Cardiac muscle cell (in vitro differentiated cells and primary cell): ENCODE results near the gene RASA4. TPM values are rescaled to one million over a fixed set of nuclear protein-coding genes. Genes with fewer than 3 reads are reported as not detected.
"Not testable (repeated sequence)": the region's sequence is repeated elsewhere in the genome, so short reads cannot be mapped to it uniquely, and the experiment has no call there.

ENCODE experiments used
- DNase-seq, 2 donors: peaks; one replicate each; pipeline versions ENCODE4 v3.0.0 to v3.0.0-alpha.2; 2010 to 2017; ENCODE audit warnings: low read depth in 1 of 2, low spot score in 1 of 2
- H3K27ac ChIP-seq: fragments of 200-600 bp; sonication (generic); 2 replicates; pipeline ENCODE4 v1.5.1; 2016
- H3K27me3 ChIP-seq: fragments of 200-600 bp; sonication (generic); 2 replicates; pipeline ENCODE4 v1.6.0; 2016; ENCODE audit warnings: control low read depth
- H3K36me3 ChIP-seq: fragments of 200-600 bp; sonication (generic); 2 replicates; pipeline ENCODE4 v1.5.1; 2016; ENCODE audit warnings: control low read depth
- H3K4me1 ChIP-seq: fragments of 200-600 bp; sonication (generic); 2 replicates; pipeline ENCODE4 v1.8.1; 2017; ENCODE audit warnings: low read depth, mild to moderate bottlenecking, mixed run types
- H3K4me3 ChIP-seq: fragments of 200-600 bp; sonication (generic); 2 replicates; pipeline ENCODE4 v1.5.1; 2016; ENCODE audit warnings: mild to moderate bottlenecking
- H3K9me3 ChIP-seq: fragments of 200-600 bp; sonication (generic); 2 replicates; pipeline ENCODE4 v1.5.1; 2017; ENCODE audit warnings: low read depth, mild to moderate bottlenecking, control low read depth
- polyA plus RNA-seq: library from polyadenylated mRNA; unstranded; fragments of >200 nt; fragmentation: Nextera tagmentation; extraction: Ambion mirVana; gene quantifications from 2 replicates; pipeline ENCODE4 v1.2.1, GENCODE V29; 2016
- total RNA-seq: library from RNA; depleted of rRNA; stranded (reverse); fragments of >200 nt; gene quantifications from 2 replicates; pipeline ENCODE4 v1.2.3, GENCODE V29; 2016

RASA4 gene
- total and polyA plus RNA-seq, 2 experiments from 2014 or later = 15.1 to 37.1 TPM

DNA sequence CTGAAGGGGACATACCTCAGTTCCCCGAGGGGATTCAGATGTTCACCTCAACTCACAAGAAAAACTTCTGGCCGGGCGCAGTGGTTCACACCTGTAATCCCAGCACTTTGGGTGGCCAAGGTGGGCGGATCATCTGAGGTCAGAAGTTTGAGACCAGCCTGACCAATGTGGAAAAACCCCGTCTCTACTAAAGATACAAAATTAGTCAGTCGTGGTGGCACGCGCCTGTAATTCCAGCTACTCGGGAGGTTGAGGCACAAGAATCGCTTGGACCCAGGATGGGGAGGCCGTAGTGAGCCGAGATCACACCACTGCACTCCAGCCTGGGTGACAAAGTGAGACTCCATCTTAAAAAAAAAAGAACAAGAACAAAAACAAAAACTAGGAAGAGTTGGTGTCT, 71.3 kb downstream of the RASA4 start:
- not testable (repeated sequence) for H3K4me3 ChIP-seq, H3K4me1 ChIP-seq, H3K9me3 ChIP-seq, H3K27me3 ChIP-seq, H3K27ac ChIP-seq, H3K36me3 ChIP-seq, DNase-seq

DNA sequence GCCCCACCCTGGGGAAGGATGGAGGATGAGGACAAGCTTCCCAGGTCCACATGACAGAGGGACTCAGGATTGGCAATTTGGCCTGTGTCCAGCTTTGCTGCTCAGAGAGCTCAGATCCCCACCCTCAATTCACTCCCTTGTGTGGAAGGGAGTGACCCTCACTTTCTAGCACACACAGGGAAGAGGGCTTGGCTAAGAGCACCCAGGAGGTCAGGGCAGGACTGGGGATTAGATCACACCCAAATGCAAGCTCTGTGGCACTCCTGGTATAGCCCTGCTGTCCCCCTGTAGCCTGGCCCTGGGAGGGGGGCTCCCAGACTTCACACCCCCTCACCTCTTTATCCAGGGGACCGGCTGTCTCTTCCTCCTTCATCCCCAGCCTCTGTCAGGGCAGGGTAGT, 72.2 kb downstream of the RASA4 start:
- not testable (repeated sequence) for H3K9me3 ChIP-seq, DNase-seq, H3K27me3 ChIP-seq, H3K4me3 ChIP-seq, H3K4me1 ChIP-seq, H3K27ac ChIP-seq, H3K36me3 ChIP-seq

DNA sequence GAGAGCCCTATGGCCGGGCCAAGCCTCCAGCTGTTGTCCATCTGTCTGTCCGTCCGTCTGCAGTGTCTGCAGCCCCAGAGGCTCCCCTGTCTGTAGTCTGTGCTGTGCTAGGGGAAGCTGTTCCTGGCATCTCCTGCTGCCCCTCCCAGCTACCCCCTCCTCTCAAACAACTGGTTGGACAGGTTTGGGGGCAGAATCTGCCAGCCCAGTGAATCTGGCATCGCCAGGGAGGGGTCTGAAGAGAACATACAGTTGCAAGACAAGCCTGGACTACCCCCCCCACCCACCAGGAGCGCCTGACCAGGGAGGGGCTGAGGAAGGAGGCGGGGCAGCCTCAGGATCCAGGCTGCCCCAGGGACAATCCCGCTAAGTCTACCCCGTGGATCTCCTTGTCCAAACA, 73.0 kb downstream of the RASA4 start, which contains the start of gene UPK3BL2:
Gene UPK3BL2, minus strand, starts transcription at position 101 of the 400 bp plus-strand sequence. Its CDS starts 60 bp downstream, at position 41.
- H3K27me3 ChIP-seq, H3K9me3 ChIP-seq, H3K4me3 ChIP-seq, DNase-seq, H3K27ac ChIP-seq, H3K4me1 ChIP-seq, H3K36me3 ChIP-seq: not testable (repeated sequence)

- not testable (repeated sequence) for H3K27ac ChIP-seq, H3K4me3 ChIP-seq, H3K36me3 ChIP-seq, DNase-seq, H3K27me3 ChIP-seq, H3K4me1 ChIP-seq, H3K9me3 ChIP-seq
Observed at GRCh38 chr7:102542771-102543170, 73.8 kb downstream of the RASA4 start.

- H3K27me3 ChIP-seq, H3K4me3 ChIP-seq, H3K9me3 ChIP-seq, DNase-seq, H3K4me1 ChIP-seq, H3K36me3 ChIP-seq, H3K27ac ChIP-seq: not testable (repeated sequence)
Observed at GRCh38 chr7:102542083-102542482, 74.5 kb downstream of the RASA4 start.

GRCh38 chr7:102540604-102541003, 76.0 kb downstream of the RASA4 start:
- DNase-seq, H3K4me1 ChIP-seq, H3K4me3 ChIP-seq, H3K36me3 ChIP-seq, H3K27me3 ChIP-seq, H3K9me3 ChIP-seq, H3K27ac ChIP-seq: not testable (repeated sequence)

- DNase-seq, H3K4me1 ChIP-seq, H3K4me3 ChIP-seq, H3K27ac ChIP-seq, H3K9me3 ChIP-seq, H3K27me3 ChIP-seq, H3K36me3 ChIP-seq: not testable (repeated sequence)
Observed at GRCh38 chr7:102535062-102535615, 81.4 kb downstream of the RASA4 start.

DNA sequence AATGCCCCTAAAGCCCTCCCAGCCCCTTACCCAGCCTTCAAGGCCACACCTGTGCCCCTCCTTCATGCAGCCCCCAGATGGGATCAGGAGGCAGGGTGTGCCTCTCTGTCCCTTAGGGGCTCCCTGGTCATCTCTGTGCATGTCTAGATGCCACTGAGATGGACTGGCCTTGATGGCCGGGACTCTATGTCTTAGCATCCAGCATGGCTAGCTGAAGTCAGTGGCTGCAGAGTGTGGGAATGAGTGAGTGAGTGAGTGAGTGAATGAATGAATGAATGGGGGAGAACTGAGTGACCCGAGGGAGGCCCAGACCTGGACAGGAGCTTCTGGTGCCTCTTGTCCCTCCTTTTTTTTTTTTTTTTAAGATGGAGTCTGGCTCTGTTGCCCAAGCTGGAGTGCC, 84.4 kb downstream of the RASA4 start:
- H3K4me3 ChIP-seq, H3K9me3 ChIP-seq, H3K4me1 ChIP-seq, H3K27me3 ChIP-seq, H3K27ac ChIP-seq, H3K36me3 ChIP-seq, DNase-seq: not testable (repeated sequence)

DNA sequence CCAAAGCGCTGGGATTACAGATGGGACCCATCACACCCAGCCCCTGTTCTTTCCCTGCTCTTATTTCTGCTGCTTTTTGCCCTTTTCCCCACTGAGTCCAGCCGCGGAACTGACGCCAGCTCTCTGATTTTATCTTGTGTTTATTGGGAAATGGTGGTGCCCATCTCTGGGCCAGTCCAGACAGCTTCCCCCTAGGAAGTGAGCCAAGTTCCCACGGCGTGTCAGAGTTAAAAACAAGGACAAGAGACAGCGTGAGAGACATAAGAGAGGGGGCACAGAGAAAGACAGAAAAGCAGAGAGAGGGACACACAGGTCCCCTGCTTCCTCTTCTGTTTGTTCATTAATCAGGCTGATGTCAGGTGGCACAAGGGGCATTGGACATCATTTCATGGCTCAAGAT, 85.0 kb downstream of the RASA4 start:
- H3K4me1 ChIP-seq, DNase-seq, H3K9me3 ChIP-seq, H3K27me3 ChIP-seq, H3K36me3 ChIP-seq, H3K27ac ChIP-seq, H3K4me3 ChIP-seq: not testable (repeated sequence)

DNA sequence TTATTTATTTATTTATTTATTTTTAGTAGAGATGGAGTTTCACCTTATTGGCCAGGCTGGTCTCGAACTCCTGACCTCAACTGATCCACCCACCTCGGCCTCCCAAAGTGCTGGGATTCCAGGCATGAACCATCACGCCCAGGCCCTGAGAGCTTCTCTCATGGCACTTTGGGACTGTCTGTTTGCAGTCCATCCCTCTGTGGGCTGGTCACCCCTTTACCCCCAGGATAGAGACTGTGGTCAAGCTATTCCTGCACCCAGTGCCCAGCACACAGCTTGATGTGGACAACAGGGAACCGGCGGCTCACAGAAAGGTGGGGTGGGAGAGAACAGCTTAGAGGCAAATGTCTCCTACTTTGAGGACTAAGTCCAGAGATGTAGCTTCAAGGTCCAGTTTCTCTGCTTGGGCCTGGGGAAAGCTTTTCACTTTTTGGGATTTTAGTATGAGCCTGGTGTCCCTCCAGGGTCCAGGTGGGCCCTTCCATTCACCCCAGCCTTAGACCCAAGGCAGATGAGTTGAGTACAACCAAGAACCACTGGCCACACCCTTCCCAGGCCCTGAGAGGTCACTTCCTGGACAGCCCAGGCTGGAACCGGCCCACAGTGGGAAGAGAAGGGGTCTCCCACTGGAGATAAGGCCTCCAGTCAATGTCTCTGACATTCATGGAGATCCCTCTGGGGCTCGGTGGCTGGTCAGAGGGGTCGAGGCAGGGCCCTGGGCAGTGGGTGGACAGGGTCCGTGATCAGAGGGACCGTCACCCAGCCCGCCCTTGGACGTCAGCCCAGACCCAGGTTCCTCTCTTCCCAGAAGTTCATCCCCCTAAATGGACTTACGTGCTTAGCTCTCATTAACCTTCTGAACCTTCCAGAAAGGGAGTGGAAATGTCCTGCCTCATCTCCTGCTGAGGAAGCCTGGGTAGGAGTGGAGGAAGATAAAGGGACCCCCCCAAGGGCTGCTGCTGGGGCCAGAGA, 88.4 kb downstream of the RASA4 start:
- H3K4me3 ChIP-seq, H3K27me3 ChIP-seq, H3K9me3 ChIP-seq, H3K36me3 ChIP-seq, H3K27ac ChIP-seq, H3K4me1 ChIP-seq, DNase-seq: not testable (repeated sequence)

- H3K27ac ChIP-seq = not testable (repeated sequence)
Observed at GRCh38 chr7:102527182-102527581, 89.4 kb downstream of the RASA4 start.

GRCh38 chr7:102524803-102525202, 91.8 kb downstream of the RASA4 start:
- not testable (repeated sequence) for H3K4me1 ChIP-seq, H3K27me3 ChIP-seq, H3K27ac ChIP-seq, DNase-seq, H3K4me3 ChIP-seq, H3K36me3 ChIP-seq, H3K9me3 ChIP-seq

More at GRCh38 chr7:102527182-102527581, 89.4 kb downstream of the RASA4 start:
- not testable (repeated sequence) for H3K9me3 ChIP-seq, DNase-seq, H3K27me3 ChIP-seq, H3K36me3 ChIP-seq, H3K4me1 ChIP-seq, H3K4me3 ChIP-seq
